Progenitor cell of endocrine pancreas (in vitro differentiated cells): ENCODE data around the gene ADAMTSL5. TPM values are rescaled to one million over a fixed set of nuclear protein-coding genes. Genes with fewer than 3 reads are reported as not detected.

Source experiments
- DNase-seq: peaks from one replicate; pipeline ENCODE4 v3.0.0; 2021; ENCODE audit warnings: low spot score; ENCODE audit not compliant: unreplicated experiment
- H3K27ac Mint-ChIP-seq: 2 replicates; pipeline ENCODE4 v1.8.0; 2021; ENCODE audit warnings: mild to moderate bottlenecking, moderate library complexity, mixed read lengths
- H3K27me3 Mint-ChIP-seq: 2 replicates; pipeline ENCODE4 v1.8.0; 2021; ENCODE audit warnings: mixed read lengths
- H3K36me3 Mint-ChIP-seq: 2 replicates; pipeline ENCODE4 v1.8.0; 2022; ENCODE audit warnings: mixed read lengths; ENCODE audit not compliant: insufficient read depth
- H3K4me1 Mint-ChIP-seq: 2 replicates; pipeline ENCODE4 v1.8.0; 2021; ENCODE audit warnings: low read depth, mixed read lengths
- H3K4me3 Mint-ChIP-seq: 2 replicates; pipeline ENCODE4 v1.8.0; 2021; ENCODE audit warnings: low read depth, mild to moderate bottlenecking, moderate library complexity, mixed read lengths
- H3K9me3 Mint-ChIP-seq: 2 replicates; pipeline ENCODE4 v1.8.0; 2021; ENCODE audit warnings: low read depth, mixed read lengths
- CTCF ChIP-seq: fragments of 200-600 bp; sonication (generic); IDR thresholded peaks from one replicate; pipeline ENCODE4 v1.5.0; 2021; ENCODE audit warnings: antibody characterized with exemption, mild to moderate bottlenecking; ENCODE audit not compliant: unreplicated experiment
- total RNA-seq: library from RNA; stranded (reverse); gene quantifications from 2 replicates; pipeline ENCODE4 v1.2.1, GENCODE V29; 2021

Gene ADAMTSL5
- total RNA-seq, 1 donor from 2014 or later, result 2.3 TPM

- Mint-ChIP-seq H3K4me3 (no peak overlapping the region), H3K36me3 (peaks cover 2% of the 10 kb centered on the region), H3K4me1 (peaks cover 3% of the 10 kb centered on the region), H3K27ac (no peak overlapping the region), H3K27me3 (peaks cover 34% of the 10 kb centered on the region), H3K9me3 (no peaks in the 10 kb centered on the region)
- no peak for TF ChIP-seq CTCF
- DNase-seq, result no peak
Observed at GRCh38 chr19:1509602-1510441, 3.0 kb downstream of the ADAMTSL5 start.

- no peak for DNase-seq
- Mint-ChIP-seq H3K4me3 (no peak overlapping the region), H3K27ac (no peak overlapping the region), H3K4me1 (peaks cover 3% of the 10 kb centered on the region), H3K27me3 (peaks cover 35% of the 10 kb centered on the region), H3K9me3 (no peaks in the 10 kb centered on the region), H3K36me3 (peaks cover 2% of the 10 kb centered on the region)
- TF ChIP-seq CTCF, result no peak
Observed at GRCh38 chr19:1508507-1508856, 4.3 kb downstream of the ADAMTSL5 start.

GRCh38 chr19:1507763-1508506 lies 4.9 kb downstream of the ADAMTSL5 start:
- Mint-ChIP-seq H3K9me3 (no peaks in the 10 kb centered on the region), H3K27me3 (peaks cover 38% of the 10 kb centered on the region), H3K4me3 (peak overlapping the region; percentile 81), H3K4me1 (peaks cover 3% of the 10 kb centered on the region), H3K36me3 (peaks cover 2% of the 10 kb centered on the region), H3K27ac (peak overlapping the region; percentile 93)
- peak; percentile 82 for DNase-seq
- no peak for TF ChIP-seq CTCF

GRCh38 chr19:1507192-1507660 lies 5.6 kb downstream of the ADAMTSL5 start:
- no peak for DNase-seq
- Mint-ChIP-seq H3K4me3 (no peak overlapping the region), H3K36me3 (peaks cover 2% of the 10 kb centered on the region), H3K27me3 (peaks cover 40% of the 10 kb centered on the region), H3K9me3 (no peaks in the 10 kb centered on the region), H3K27ac (no peak overlapping the region), H3K4me1 (peaks cover 3% of the 10 kb centered on the region)
- no peak for TF ChIP-seq CTCF

GRCh38 chr19:1505991-1506881 lies 6.6 kb downstream of the ADAMTSL5 start:
- DNase-seq, result no peak
- no peaks in the 10 kb centered on the region for H3K9me3 Mint-ChIP-seq
- peaks cover 4% of the 10 kb centered on the region for H3K4me1 Mint-ChIP-seq
- peaks cover 2% of the 10 kb centered on the region for H3K36me3 Mint-ChIP-seq
- H3K4me3 Mint-ChIP-seq, result no peak overlapping the region
- H3K27me3 Mint-ChIP-seq, result peaks cover 38% of the 10 kb centered on the region
- H3K27ac Mint-ChIP-seq, result no peak overlapping the region
- TF ChIP-seq CTCF, result no peak
